Glutamatergic neuron (in vitro differentiated cells): Measurements from ENCODE around the gene ZMYND11. TPM values are rescaled to one million over a fixed set of nuclear protein-coding genes. Genes with fewer than 3 reads are reported as not detected.

Source experiments
- DNase-seq: peaks from one replicate; pipeline ENCODE4 v3.0.0; 2022
- H3K27ac Mint-ChIP-seq: one replicate; pipeline ENCODE4 v1.8.0; 2020; ENCODE audit warnings: mild to moderate bottlenecking, mixed read lengths, inconsistent platforms; ENCODE audit not compliant: unreplicated experiment
- H3K27me3 Mint-ChIP-seq: one replicate; pipeline ENCODE4 v1.8.0; 2020; ENCODE audit warnings: mild to moderate bottlenecking, moderate library complexity, mixed read lengths, inconsistent platforms; ENCODE audit not compliant: unreplicated experiment
- H3K36me3 Mint-ChIP-seq: one replicate; pipeline ENCODE4 v1.8.0; 2020; ENCODE audit warnings: mild to moderate bottlenecking, mixed read lengths, inconsistent platforms; ENCODE audit not compliant: unreplicated experiment
- H3K4me1 Mint-ChIP-seq: one replicate; pipeline ENCODE4 v1.8.0; 2020; ENCODE audit warnings: mild to moderate bottlenecking, low read depth, mixed read lengths, inconsistent platforms; ENCODE audit not compliant: unreplicated experiment
- H3K4me3 Mint-ChIP-seq: one replicate; pipeline ENCODE4 v1.8.0; 2020; ENCODE audit warnings: mild to moderate bottlenecking, mixed read lengths, inconsistent platforms; ENCODE audit not compliant: unreplicated experiment
- H3K9me3 Mint-ChIP-seq: one replicate; pipeline ENCODE4 v1.8.0; 2020; ENCODE audit warnings: mild to moderate bottlenecking, moderate library complexity, mixed read lengths, inconsistent platforms; ENCODE audit not compliant: unreplicated experiment
- CTCF ChIP-seq: fragments of 200-600 bp; sonication (generic); IDR thresholded peaks from one replicate; pipeline ENCODE4 v1.5.0; 2021; ENCODE audit not compliant: partially characterized antibody, unreplicated experiment
- total RNA-seq: library from RNA; stranded (reverse); fragmentation: NEBNext Ultra II Directional; extraction: Animal tissue kit (Norgen Biotek cat#: 25700); gene quantifications from one replicate; pipeline ENCODE4 v1.2.1, GENCODE V29; 2021; ENCODE audit not compliant: unreplicated experiment

Gene ZMYND11
- total RNA-seq, 1 donor from 2014 or later: 26.6 TPM

- Mint-ChIP-seq H3K4me3 (no peak overlapping the region), H3K27me3 (peaks cover 5% of the 10 kb centered on the region), H3K9me3 (peaks cover 6% of the 10 kb centered on the region), H3K36me3 (peaks cover 10% of the 10 kb centered on the region), H3K4me1 (peaks cover 6% of the 10 kb centered on the region), H3K27ac (no peak overlapping the region)
- no peak for DNase-seq
- no peak for TF ChIP-seq CTCF
These were observed 148.7 kb downstream of the ZMYND11 start for GRCh38 chr10:283916-284356.

GRCh38 chr10:285216-285615 is 150.0 kb downstream of the ZMYND11 start:
- Mint-ChIP-seq H3K4me3 (no peak overlapping the region), H3K9me3 (peaks cover 6% of the 10 kb centered on the region), H3K27ac (no peak overlapping the region), H3K27me3 (peaks cover 2% of the 10 kb centered on the region), H3K36me3 (peaks cover 10% of the 10 kb centered on the region), H3K4me1 (peaks cover 6% of the 10 kb centered on the region)
- TF ChIP-seq CTCF: no peak
- no peak for DNase-seq

GRCh38 chr10:287026-287709 is 151.9 kb downstream of the ZMYND11 start:
- no peak for TF ChIP-seq CTCF
- peaks cover 6% of the 10 kb centered on the region for H3K4me1 Mint-ChIP-seq
- H3K9me3 Mint-ChIP-seq: peaks cover 2% of the 10 kb centered on the region
- no peak overlapping the region for H3K4me3 Mint-ChIP-seq
- H3K36me3 Mint-ChIP-seq: peaks cover 10% of the 10 kb centered on the region
- no peak for DNase-seq
- no peak overlapping the region for H3K27ac Mint-ChIP-seq
- H3K27me3 Mint-ChIP-seq: peaks cover 4% of the 10 kb centered on the region

- Mint-ChIP-seq H3K36me3 (peaks cover 10% of the 10 kb centered on the region), H3K4me3 (no peak overlapping the region), H3K27ac (no peak overlapping the region), H3K27me3 (peaks cover 4% of the 10 kb centered on the region), H3K9me3 (peaks cover 2% of the 10 kb centered on the region), H3K4me1 (peaks cover 10% of the 10 kb centered on the region)
- DNase-seq: no peak
- no peak for TF ChIP-seq CTCF
These were observed 152.6 kb downstream of the ZMYND11 start for GRCh38 chr10:287814-288213.
